Colon (tissue), 2 donors: ENCODE data around the gene SRPK3.
A peak's percentile ranks its signal among the peaks of the same experiment; 100 is the strongest.
"Not testable (repeated sequence)": the region's sequence is repeated elsewhere in the genome, so short reads cannot be mapped to it uniquely, and the experiment has no call there.

Experiments used
- FAIRE-seq: peaks from 2 replicates; lab custom pipeline; 2012; peaks lifted over from hg19 to GRCh38; lab: Jason Lieb, UNC
- donor health status: control.
- donor health status: control.

SRPK3 gene

DNA sequence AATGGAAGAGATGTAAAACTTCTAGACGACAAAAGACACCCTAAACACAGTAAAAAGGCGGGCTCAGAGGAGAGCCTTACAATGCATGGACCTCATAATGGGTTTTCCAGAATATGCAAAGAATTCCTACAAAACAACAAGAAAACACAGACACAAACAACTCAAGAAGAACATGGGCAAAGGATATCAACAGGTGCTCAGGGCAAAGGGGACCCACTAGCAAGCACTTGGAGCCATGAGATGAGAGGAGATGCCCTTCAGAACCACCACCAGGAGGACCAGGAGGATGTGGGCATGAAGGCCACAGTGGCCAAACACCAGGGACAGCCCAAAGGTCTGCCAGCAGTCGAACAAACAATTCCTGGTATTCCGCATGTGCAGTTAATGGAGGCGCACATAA, 32.3 kb downstream of the SRPK3 start:
- FAIRE-seq = no peak

DNA sequence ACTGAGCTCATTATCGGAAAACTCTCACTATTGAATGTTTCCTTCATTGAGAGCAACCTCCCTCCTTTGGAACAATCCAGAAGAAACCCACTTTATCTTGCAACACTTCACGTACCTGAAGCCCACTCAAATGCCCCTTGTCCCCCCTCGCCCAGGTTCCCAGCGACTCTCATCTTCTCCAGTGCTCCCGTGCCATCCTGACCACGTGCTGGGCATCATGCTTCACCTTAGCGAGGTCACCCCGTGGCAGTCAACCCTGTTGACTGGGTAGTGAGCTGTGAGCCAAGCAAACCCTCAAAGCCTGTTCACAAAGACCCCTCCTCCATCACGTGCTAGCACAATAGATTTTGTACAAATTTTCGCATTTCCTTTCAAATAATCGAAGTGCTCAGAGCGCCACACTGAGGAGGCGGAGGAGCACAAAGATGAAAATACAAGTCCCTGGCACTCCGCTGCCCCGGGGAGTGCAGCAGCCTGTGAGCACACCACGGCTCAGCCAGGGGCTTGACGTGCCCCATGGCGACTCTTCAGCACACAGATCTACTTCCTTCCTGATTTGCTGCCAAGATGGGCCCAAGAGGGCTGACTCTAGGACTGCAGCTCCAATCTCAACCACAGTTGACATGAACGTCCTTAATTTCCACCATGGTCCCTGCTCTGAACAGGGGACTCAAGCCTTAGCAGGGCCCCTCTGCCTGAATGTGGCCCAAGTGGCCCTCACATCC, 33.9 kb downstream of the SRPK3 start:
- no peak for FAIRE-seq

DNA sequence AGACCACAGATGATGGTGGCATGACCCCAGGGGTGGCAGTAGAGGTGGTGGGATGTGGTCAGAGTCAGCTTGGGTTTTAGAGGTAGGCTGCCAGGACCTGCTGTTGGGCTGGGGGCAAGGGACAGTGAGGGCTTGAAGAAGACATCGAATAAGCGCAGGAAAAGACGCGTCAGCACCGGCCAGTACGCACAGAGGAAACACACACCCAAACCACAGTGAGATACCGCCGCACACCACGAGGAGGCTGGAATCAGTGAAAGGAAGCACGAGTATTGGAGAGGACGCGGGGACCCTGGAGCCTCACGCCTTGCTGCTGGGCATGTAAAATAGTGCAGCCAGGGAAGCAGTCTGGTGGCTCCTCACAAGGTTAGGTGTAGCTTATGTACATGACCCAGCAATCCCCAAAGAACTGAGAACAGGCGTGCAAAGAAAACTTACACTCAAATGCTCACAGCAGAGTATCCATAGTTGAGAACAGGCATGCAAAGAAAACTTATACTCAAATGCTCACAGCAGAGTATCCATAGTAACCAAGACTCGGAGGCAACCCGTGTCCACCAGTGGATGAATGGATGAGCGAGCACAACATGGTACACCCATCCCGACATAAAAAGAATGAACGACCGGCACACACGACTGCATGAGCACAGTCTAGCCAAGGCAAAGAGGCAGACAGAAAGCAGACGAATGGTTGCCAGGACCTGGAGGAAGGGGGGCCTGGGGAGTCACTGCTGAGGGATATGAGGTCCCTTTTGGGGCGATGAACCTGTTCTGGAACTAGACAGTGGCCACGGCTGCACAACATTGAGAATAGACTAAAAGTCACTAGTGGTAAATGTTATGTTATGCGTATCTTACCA, 36.2 kb downstream of the SRPK3 start:
- FAIRE-seq = no peak

DNA sequence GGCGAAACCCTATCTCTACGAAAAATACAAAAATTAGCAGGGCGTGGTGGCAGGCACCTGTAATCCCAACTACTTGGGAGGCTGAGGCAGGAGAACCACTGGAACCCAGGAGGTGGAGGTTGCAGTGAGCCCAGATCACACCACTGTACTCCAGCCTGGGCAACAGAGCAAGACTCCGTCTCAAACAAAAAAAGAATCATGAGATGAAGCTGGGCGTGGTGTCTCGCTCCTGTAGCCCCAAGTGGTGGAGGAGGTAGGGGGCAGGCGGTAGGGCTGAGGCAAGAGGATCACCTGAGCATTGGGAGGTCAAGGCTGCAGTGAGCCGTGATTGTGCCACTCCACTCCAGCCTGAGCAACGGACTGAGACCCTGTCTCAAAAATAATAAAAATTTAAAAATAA, 37.2 kb downstream of the SRPK3 start:
- FAIRE-seq = not testable (repeated sequence)

DNA sequence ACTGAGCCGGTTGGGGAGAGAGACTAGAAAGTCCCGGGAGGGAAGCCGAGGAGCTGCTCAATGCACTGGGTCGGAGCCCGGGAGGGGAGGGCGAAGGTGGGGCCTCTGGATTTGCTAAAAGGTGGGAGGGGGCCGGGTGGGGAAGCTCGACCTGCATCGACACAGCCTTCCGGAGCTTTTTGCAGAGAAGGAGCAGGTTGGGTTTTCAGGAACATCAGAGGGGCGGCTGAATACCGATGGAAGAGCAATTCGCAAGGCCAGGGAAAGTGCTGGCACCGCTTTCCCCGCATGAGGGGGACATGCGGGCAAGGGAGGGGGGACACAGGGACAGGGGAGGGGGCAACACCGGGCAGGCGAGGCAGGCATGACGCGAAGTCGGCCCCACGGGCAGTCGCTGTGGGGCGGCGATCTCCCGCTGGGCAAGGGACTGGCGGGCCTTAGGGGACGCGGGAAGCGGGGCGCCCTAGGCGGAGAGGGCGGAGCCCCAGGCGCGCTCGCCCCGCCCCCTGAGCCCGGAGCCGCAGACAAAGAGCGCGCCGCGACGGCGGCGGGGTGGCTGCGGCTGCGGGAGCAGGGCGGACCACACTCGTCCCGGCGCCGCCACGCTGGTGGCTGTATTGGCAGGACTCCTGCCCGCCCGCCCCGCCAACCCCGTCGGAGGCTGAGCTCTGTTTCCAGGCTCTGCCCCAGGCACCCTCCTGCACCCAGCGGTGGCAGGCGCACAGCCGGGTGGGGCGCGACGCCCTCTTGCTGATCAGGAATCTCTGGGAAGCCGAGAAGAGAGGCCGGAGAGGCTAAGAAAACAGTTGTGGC, 37.9 kb downstream of the SRPK3 start:
- no peak for FAIRE-seq

DNA sequence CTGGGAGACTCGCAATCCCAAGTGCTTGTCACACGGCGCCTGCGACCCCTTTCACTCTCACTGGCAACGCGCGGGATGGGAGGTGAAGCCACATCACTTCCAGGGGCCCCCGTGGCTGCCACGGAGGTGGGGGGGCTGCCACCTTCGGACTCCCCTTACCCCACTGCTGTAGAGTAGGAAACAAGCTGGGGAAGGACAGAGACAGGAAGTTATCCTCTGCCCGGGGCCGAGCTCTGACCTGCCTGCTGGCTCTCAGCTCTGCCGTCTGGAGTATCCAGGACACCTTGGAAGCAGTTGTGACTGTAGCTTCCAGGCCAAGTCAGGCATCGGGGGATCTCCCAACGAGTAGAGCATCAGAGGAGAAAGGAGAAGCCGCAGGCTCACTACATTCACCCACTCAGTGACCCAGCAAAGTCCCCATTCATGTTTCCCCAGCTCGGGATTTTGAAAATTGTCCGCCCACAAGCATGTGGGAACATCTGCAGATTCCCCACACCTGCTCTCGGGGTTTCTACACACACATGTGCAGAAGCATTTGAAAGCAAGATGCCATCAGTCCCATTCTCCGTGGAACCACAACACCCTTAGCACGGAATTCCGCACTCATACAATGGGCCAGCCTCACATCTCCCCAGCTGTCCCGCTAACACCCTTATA, 38.7 kb downstream of the SRPK3 start:
- FAIRE-seq = no peak

DNA sequence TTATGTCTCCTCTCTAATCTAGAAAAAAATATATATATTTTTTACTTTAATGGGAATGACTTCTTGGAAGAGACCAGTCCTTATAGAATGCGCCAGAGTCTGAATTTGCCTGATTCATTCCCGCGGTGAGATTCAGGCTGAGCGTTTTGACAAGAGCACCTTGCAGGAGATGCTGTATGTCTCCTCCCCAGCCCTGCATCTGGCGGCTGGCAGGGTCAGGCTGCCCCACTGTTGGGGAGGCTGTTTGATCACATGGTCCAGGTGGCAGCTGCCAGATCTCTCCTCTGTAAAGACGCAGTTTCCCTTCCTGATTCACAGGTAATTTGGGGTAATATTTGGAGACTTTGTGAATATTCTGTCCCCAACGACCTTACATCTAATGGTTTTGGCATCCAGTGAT, 39.8 kb downstream of the SRPK3 start:
- no peak for FAIRE-seq

DNA sequence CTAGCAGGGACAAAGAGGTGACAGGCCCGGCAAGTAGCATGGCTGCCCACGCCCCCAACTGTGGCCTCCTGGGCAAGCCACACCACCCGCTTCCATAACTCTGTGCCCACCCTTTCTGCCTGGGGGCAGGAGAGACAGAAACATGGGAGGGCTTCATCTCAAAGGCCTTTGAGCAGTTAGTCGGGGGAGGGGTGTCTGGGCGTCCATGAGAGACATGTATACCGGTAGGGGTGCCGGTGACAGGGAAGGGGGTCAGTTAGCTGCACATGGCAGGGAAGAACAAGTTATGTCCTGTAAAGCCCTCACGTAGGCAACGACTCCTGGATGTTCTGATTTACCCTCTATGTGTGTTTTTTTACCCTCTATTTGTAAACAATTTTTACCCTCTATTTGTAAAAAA, 40.2 kb downstream of the SRPK3 start:
- no peak for FAIRE-seq

DNA sequence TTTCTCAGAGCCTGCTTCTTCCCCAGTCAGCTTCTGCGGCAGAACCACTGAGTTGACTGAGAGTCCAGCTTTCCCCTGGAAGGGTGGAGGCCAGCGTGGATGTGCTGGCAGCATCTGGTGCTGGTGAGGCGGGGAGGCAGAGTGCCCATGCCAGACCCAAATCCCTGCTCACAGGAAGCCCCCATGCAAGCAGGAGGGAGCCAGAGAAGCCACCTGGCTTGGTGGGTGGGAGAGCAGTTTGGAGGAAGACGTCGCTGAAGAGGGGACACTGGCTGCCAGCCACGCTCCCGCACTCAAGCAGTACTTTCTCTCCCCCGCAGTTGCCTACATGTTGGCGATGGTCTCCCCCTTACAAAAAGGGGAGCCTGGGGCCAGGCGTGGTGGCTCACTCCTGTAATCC, 43.5 kb downstream of the SRPK3 start:
- FAIRE-seq = no peak

DNA sequence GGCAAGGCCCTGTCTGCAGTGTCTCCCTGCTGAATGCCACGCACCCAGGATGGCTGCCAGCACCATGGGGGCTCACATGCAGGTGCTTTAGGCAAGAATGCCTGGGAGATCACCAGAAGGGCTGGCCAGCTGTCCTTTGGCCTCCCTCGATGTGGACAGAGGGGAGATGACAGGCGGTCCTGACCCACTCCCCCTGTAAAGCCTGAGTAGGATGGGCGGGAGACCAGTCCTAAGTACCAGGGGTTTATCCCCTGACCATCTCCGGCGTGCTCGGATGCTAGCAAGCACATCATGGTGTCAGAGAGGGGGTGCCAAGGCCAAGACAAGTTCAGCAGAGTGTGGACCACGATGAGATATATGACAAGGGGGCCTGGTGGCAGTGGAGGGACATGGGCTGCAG, 44.2 kb downstream of the SRPK3 start:
- FAIRE-seq = no peak

DNA sequence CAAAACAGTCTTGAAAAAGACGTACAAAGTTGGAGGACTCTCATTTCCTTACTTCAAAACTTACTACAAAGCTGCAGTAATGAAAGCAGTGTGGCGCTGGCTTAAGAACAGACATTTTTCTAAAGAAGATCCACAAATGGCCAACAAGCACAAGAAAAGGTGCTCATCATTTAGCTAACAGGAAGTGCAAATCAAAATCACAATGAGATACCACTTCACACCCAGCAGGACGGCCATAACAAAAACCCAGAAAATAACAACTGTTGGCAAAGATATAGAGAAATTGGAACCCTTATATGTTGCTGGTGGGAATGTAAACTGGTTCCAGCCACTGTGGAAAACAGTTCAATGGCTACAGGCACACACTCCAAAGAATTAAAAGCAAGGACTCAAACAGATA, 46.2 kb downstream of the SRPK3 start:
- peak; percentile 71 for FAIRE-seq

DNA sequence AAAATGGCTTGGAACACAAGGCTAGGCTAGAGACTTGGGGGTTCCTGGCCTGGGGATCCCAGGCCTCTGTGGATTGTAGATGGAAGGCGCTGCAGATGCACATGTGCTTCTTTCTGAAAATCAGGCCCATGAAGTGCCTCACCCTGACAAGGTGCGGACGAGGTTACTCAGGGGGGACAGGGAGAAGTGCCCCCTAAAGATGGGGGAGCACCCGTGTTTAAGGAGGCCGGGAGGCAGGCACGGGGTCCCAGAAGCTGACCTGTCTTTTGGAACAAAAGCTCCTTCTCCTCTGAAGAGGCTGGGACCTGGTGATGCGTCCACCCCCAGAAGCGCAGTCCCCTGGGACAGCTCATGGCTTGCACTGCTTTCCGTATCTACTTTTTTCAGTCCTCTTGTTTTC, 47.1 kb downstream of the SRPK3 start:
- FAIRE-seq = no peak

DNA sequence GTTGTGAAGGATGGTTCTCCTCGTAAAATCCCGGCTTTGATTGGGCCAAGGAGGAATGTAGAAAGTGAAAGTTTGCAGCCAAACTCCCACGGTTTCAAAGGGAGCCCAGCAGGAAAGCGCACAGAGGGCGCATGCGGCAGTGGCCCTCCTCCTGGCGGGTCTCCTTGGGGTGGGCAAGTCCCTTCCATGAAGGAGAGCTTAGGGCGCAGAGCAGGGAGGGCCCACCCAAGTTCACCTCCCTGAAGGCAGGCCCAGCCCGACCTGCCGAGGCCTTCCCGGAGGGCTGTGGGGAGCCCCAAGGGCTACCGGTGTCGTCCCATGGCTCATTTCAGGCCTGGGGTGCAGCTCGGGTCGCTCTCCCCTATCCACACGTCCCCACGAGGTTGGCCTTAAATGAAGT, 47.5 kb downstream of the SRPK3 start:
- FAIRE-seq = no peak

DNA sequence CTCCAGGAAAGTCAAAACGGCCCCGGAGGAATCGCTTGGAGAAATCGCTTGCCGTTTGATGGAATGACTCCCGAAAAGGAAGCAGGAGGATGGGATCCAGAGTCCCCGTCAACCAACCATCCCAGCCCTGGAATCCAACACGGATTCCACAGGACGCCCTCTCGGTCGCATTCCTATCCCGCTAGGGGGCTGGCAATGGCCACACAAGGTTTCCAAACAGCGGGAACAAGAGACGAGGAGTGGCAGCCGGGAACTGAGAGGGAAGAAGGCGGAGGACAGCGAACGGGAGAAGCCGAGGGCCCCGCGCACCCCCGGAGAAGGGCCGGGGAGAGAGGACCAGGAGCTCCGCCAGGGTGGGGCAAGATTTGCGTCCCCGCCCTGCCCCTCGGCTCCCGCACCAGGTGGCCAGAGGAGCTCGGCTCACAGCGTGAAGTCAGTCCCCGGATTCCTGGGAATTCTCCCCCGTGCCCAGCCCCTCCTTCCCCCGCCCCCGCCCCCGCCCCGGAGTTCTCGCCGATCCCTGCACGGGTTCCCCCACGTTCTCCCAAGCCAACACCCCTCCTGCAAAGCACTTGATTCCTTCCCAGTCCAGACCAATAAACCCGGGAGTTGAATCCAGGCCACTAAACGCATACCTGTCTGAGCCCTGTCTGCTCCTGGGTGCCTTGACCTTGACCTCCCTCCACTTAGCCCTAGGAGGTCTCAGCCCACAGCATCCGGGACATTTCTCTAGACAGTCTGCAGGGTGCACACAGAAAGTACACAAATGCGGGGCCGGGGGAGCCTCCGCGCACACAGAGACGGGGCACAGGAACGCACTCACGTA, 48.1 kb downstream of the SRPK3 start:
- FAIRE-seq = no peak

DNA sequence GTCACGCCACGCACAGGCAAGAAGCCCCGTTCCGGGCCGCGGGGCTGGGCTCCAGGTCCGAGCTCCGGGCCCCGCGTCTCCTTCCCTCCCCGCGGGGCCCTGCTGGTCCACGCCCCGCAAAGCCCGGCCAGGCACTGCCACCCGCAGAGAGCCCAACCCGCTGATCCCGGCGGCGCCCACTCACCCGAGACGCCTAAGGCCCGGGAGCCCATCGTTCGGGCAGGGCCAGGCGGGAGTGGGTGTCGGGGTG, 48.6 kb downstream of the SRPK3 start:
- FAIRE-seq = no peak

DNA sequence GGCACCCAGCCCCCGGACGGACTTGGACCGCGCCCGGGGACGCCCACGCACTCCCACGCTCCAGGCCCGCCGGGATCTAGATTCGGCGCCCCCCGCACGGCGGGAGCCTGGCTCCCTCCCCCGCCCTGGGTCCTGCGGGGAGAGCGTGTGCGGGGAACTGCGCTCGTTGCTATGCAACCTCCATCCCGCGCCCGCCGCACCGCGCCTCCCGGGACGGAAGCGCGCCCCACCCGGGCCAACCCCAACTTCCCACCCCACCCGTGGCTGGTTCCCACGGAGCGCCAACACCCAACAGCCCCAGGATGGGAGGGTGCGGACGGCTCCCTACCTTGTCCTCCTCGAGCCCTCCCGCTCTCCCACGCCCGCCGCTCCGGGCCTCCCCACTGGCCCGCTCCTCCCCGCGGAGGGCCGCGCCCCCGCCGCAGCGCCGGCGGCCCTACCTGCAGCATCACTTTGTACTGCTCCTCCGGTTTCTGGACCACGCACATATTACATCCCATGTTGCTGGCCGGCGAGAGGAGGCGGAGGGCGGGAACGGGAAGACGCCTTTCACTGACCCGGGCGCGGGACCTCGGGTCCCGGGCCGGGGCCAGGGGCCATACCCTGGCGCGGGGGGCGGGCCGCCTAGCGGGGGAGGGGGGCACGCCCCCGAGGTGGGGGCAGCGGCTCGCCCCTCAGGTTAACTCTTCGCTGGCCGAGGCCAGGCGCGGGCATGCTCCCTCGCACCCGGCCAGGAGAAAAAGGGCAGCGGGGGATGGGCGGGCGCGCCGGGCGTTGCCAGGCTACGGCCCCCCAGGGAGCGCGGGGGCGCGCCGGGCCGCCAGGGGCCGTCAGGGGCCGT, 49.2 kb downstream of the SRPK3 start, which contains the start of gene PDZD4:
PDZD4 (minus strand) TSS at position 746 of the 841 bp plus-strand sequence; CDS start at position 500, 246 bp downstream.
- FAIRE-seq = no peak

DNA sequence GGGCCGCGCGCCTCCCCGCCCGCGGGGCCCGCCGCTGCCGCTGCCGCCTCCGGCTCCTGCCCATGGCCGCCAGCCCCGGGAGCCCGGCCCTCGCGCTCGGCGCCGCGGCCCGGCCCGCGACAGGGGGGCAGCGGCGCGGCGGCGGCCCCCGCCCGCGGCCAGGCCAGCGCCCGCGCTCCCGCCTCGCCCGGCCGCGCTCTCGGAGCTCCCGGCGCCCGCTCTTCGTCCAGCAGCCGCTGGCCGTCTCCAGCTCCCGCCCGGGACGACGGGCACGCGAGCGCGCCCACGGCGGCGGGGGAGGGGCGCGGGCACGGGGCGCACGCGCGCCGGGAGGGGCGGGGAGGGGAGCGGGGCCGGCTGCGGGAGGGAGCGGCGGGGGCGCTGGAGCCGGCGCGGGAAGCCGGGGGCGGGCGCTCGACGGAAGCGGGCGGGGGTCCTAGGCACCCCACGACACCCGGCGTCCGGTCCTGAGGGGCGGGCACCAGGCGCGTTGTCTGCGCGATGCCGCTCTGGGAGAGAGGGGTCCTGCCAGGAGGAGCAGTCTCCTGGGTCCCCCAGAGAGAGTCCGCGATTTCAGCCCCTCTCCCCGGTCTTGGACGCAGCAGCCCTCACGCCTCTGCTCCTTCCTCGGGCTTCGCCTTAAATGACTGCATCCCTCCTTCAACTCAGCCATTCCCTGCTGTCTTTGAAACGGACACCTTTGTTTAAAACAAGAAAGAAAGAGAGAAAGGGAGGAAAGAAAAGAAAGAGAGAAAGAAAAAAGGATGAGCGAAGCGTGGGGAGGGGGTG, 50.0 kb downstream of the SRPK3 start:
- FAIRE-seq = no peak

DNA sequence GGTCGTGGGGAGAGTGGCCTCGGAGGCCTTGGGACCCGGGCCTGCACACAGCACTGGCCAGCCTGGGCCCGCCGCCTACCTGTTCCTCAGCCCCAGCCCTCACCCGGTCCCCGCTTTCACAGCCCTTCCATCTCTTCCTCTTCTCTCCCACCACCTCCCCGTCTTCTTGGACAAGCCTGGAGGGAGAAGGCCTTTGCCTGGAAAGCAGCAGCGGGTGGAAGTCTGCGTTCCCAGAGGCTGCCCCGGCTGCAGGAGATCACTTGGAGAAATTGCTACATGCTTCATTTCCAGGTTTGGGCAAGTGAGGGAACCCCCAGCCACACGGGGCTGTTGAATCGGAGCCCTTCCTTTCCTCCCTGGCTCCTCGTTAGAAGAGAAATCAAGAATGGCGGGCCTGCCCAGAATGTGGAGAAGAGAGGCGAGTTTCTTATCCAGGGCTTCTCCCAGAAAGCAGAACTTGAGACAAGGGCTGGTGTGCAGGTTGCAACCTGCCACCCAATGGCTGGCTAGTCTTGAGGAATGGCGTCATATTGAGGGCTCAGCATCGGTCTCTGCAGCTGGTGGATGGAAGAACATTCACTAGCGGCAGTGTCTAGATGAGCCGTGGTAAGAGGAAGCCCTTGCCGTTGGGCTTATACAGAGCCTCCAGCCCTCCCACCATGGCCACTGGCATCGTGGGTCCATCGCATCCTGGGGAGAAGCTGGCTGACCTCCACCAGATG, 50.7 kb downstream of the SRPK3 start:
- FAIRE-seq = no peak

DNA sequence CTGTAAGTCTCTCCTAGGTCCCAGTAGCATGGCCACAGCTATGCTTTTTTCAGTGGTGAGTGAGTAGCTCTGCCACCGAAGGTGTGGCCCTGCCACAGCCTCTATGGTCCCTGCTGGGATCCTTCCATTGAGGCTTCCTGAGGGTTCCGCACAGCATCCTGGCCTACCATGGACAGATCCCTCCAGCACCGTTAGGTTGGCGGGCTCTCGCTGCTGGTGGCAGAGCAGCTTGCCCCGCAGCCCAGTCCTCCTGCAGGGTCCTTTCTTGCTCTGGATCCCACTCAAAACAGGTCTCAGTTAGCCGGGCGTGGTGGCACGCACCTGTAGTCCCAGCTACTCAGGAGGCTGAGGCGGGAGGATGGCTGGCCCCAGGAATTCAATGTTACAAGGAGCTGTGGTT, 51.9 kb downstream of the SRPK3 start:
- no peak for FAIRE-seq
